Body of pancreas (tissue), 4 donors: ENCODE data around the gene GARIN5B. TPM values are rescaled to one million over a fixed set of nuclear protein-coding genes. Genes with fewer than 3 reads are reported as not detected.
A peak's percentile ranks its signal among the peaks of the same experiment; 100 is the strongest.

Source experiments
- ATAC-seq: fragments of 150-250 bp; one replicate; pipeline ENCODE4 v1.9.1; 2016
- DNase-seq, 4 donors: peaks; one replicate each; pipeline ENCODE4 v3.0.0-alpha.2; 2019
- H3K27ac ChIP-seq, 4 donors: fragments of 200-600 bp; sonication (generic); 1 replicate in 3 of 4; 2 replicates in 1 of 4; pipeline versions ENCODE4 v1.5.1 to v1.6.1; 2016 to 2019; ENCODE audit warnings: mild to moderate bottlenecking in 1 of 4, mixed read lengths in 1 of 4, moderate library complexity in 1 of 4
- H3K27me3 ChIP-seq, 2 donors: fragments of 200-600 bp; sonication (generic); one replicate each; pipeline ENCODE4 v1.6.0; 2016; ENCODE audit warnings: mild to moderate bottlenecking in 1 of 2
- H3K36me3 ChIP-seq, 2 donors: fragments of 200-600 bp; sonication (generic); replicated peaks in 1 of 2; 2 replicates each; pipeline ENCODE4 v1.5.1; 2016; ENCODE audit warnings: low read depth in 2 of 2; ENCODE audit not compliant: insufficient read depth in 1 of 2
- H3K4me1 ChIP-seq: fragments of 200-600 bp; sonication (generic); one replicate; pipeline ENCODE4 v1.6.0; 2016
- H3K4me3 ChIP-seq, 2 donors: fragments of 200-600 bp; sonication (generic); 1 replicate in 1 of 2; 2 replicates in 1 of 2; pipeline ENCODE4 v1.5.1; 2016 to 2019
- H3K9me3 ChIP-seq, 3 donors: fragments of 200-600 bp; sonication (generic); 1 replicate in 2 of 3; 2 replicates in 1 of 3; pipeline ENCODE4 v1.5.1; 2016
- CTCF ChIP-seq, 7 experiments: fragments of 450-650 bp in 4 of 7; fragments of 200-600 bp in 3 of 7; sonication (generic) in 3 of 7; IDR thresholded peaks; one replicate each; pipeline ENCODE4 v1.5.1; 2016 to 2019; ENCODE audit warnings: antibody characterized with exemption in 7 of 7
- POLR2A ChIP-seq, 3 donors: fragments of 450-650 bp; IDR thresholded peaks; one replicate each; pipeline ENCODE4 v1.6.1; 2016; ENCODE audit warnings: antibody characterized with exemption in 3 of 3, mild to moderate bottlenecking in 2 of 3
- WGBS, 2 donors: methylation state at CpG; one replicate each; pipeline ENCODE4 v1.1.5; 2017; 5-methylcytosine and 5-hydroxymethylcytosine counted together
- intact Hi-C: fragments of 100-400 bp; cut with DNase I; formaldehyde crosslinking; loops from one replicate; pipeline ENCODE4 v1.15.1; 2023
- total RNA-seq, 2 donors: library from RNA; depleted of rRNA; stranded (reverse); fragments of >200 nt; gene quantifications; one replicate each; pipeline ENCODE4 v1.1.0, GENCODE V29; 2016

GARIN5B gene
- total RNA-seq, 2 donors from 2014 or later, result not detected

- H3K4me3 ChIP-seq, result no peak overlapping the region
- H3K9me3 ChIP-seq, result no peaks in the 10 kb centered on the region
- no peak for DNase-seq
- no peak overlapping the region for H3K27ac ChIP-seq
- no peak for ATAC-seq
- 84 to 86% methylated on average over 12 to 35 of the region's 50 CpGs for WGBS, 2 donors
- no peaks in the 10 kb centered on the region for H3K27me3 ChIP-seq
- intact Hi-C loops, result no loop called here
- H3K4me1 ChIP-seq, result peaks cover 26% of the 10 kb centered on the region
- H3K36me3 ChIP-seq, result no peaks in the 10 kb centered on the region
- TF ChIP-seq POLR2A (IDR thresholded peaks at IDR 0.05) (no peak), CTCF (IDR thresholded peaks at IDR 0.05) (no peak)
These were observed 21.2 kb downstream of the GARIN5B start for GRCh38 chr19:55341595-55342531.

- ATAC-seq (no peak), DNase-seq (peak; percentile 75 to 83 (median 78))
- Histone ChIP-seq H3K27ac (peak overlapping the region in 2 of 4 donors; percentile 95), H3K9me3 (no peaks in the 10 kb centered on the region), H3K4me1 (peaks cover 26% of the 10 kb centered on the region), H3K27me3 (no peaks in the 10 kb centered on the region), H3K36me3 (no peaks in the 10 kb centered on the region), H3K4me3 (peak overlapping the region in 1 of 2 donors; percentile 98)
- TF ChIP-seq CTCF (IDR thresholded peaks at IDR 0.05) (no peak), POLR2A (IDR thresholded peaks at IDR 0.05) (no peak)
- WGBS, 2 donors, result 2 to 3% methylated on average over 6 to 12 of the region's 15 CpGs
- intact Hi-C loops, result no loop called here
These were observed 21.9 kb downstream of the GARIN5B start for GRCh38 chr19:55341171-55341588.

- intact Hi-C loops, result no loop called here
- DNase-seq (peak in 3 of 4 donors; percentile 20 to 37 (median 23)), ATAC-seq (no peak)
- Histone ChIP-seq H3K27me3 (no peaks in the 10 kb centered on the region), H3K36me3 (no peaks in the 10 kb centered on the region), H3K27ac (peak overlapping the region in 3 of 4 donors; percentile 3 to 95 (median 95)), H3K9me3 (no peaks in the 10 kb centered on the region), H3K4me3 (peak overlapping the region in 1 of 2 donors; percentile 98), H3K4me1 (peaks cover 26% of the 10 kb centered on the region)
- WGBS, 2 donors, result 0 to 2% methylated on average over 24 of the region's 24 CpGs
- no peak for TF ChIP-seq POLR2A (IDR thresholded peaks at IDR 0.05)
- TF ChIP-seq CTCF (IDR thresholded peaks at IDR 0.05), result no peak
These were observed 22.3 kb downstream of the GARIN5B start for GRCh38 chr19:55340784-55341147.

- TF ChIP-seq POLR2A (IDR thresholded peaks at IDR 0.05), result peak in 2 of 3 donors; percentile 89 to 98
- TF ChIP-seq CTCF (IDR thresholded peaks at IDR 0.05), result no peak
- peak overlapping the region; percentile 49 to 98 for H3K4me3 ChIP-seq
- intact Hi-C loops, result no loop called here
- no peak for ATAC-seq
- peaks cover 26% of the 10 kb centered on the region for H3K4me1 ChIP-seq
- peak in 3 of 4 donors; percentile 28 to 38 (median 30) for DNase-seq
- no peaks in the 10 kb centered on the region for H3K9me3 ChIP-seq
- no peaks in the 10 kb centered on the region for H3K27me3 ChIP-seq
- peak overlapping the region; percentile 94 to 97 (median 95) for H3K27ac ChIP-seq
- H3K36me3 ChIP-seq, result no peaks in the 10 kb centered on the region
- WGBS, 2 donors, result 1 to 2% methylated on average over 14 to 31 of the region's 44 CpGs
These were observed 22.9 kb downstream of the GARIN5B start for GRCh38 chr19:55339889-55340783.
